Tibial artery (tissue), 4 donors: ENCODE measurements around the gene EIF1B.

Experiments
- DNase-seq, 2 donors: peaks; one replicate each; pipeline ENCODE4 v3.0.0-alpha.2; 2019
- H3K27ac ChIP-seq, 2 donors: fragments of 200-600 bp; sonication (generic) in 1 of 2; 1 replicate in 1 of 2; 2 replicates in 1 of 2; pipeline ENCODE4 v1.5.1; 2018 to 2019; ENCODE audit warnings: mild to moderate bottlenecking in 1 of 2
- H3K27me3 ChIP-seq, 2 donors: fragments of 200-600 bp; sonication (generic) in 1 of 2; one replicate each; pipeline versions ENCODE4 v1.5.1 to v1.6.0; 2016 to 2019
- H3K36me3 ChIP-seq, 3 donors: fragments of 200-600 bp; sonication (generic) in 2 of 3; one replicate each; pipeline ENCODE4 v1.5.1; 2016 to 2019; ENCODE audit warnings: mild to moderate bottlenecking in 2 of 3
- H3K4me1 ChIP-seq, 4 donors: fragments of 200-600 bp; sonication (generic) in 2 of 4; 1 replicate in 3 of 4; 2 replicates in 1 of 4; pipeline ENCODE4 v1.5.1; 2016 to 2019
- H3K4me3 ChIP-seq, 2 donors: fragments of 200-600 bp; sonication (generic) in 1 of 2; 1 replicate in 1 of 2; 2 replicates in 1 of 2; pipeline ENCODE4 v1.5.1; 2018 to 2019; ENCODE audit warnings: mild to moderate bottlenecking in 2 of 2
- H3K9me3 ChIP-seq, 3 donors: fragments of 200-600 bp; sonication (generic) in 1 of 3; one replicate each; pipeline ENCODE4 v1.5.1; 2016 to 2019
- intact Hi-C: fragments of 100-400 bp; cut with DNase I; formaldehyde crosslinking; loops from one replicate; pipeline ENCODE4 v1.15.0; 2023; ENCODE audit warnings: low total_unique reads
- TF ChIP-seq, protein P1 (sequence below), 2 experiments: fragments of 200-600 bp in 1 of 2; fragments of 450-650 bp in 1 of 2; IDR thresholded peaks; one replicate each; pipeline ENCODE4 v1.5.1; 2017 to 2019; ENCODE audit warnings: antibody characterized with exemption in 2 of 2, mild to moderate bottlenecking in 1 of 2, moderate library complexity in 1 of 2

Gene EIF1B

GRCh38 chr3:40341671-40342070 lies 32.2 kb downstream of the EIF1B start:
- no peaks in the 10 kb centered on the region for H3K4me1 ChIP-seq
- no peaks in the 10 kb centered on the region for H3K9me3 ChIP-seq
- H3K27me3 ChIP-seq, result no peaks in the 10 kb centered on the region
- no peaks in the 10 kb centered on the region for H3K36me3 ChIP-seq
- TF ChIP-seq, protein P1, sequence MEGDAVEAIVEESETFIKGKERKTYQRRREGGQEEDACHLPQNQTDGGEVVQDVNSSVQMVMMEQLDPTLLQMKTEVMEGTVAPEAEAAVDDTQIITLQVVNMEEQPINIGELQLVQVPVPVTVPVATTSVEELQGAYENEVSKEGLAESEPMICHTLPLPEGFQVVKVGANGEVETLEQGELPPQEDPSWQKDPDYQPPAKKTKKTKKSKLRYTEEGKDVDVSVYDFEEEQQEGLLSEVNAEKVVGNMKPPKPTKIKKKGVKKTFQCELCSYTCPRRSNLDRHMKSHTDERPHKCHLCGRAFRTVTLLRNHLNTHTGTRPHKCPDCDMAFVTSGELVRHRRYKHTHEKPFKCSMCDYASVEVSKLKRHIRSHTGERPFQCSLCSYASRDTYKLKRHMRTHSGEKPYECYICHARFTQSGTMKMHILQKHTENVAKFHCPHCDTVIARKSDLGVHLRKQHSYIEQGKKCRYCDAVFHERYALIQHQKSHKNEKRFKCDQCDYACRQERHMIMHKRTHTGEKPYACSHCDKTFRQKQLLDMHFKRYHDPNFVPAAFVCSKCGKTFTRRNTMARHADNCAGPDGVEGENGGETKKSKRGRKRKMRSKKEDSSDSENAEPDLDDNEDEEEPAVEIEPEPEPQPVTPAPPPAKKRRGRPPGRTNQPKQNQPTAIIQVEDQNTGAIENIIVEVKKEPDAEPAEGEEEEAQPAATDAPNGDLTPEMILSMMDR (IDR thresholded peaks at IDR 0.05), result no peak
- H3K4me3 ChIP-seq, result no peak overlapping the region
- H3K27ac ChIP-seq, result no peak overlapping the region
- no peak for DNase-seq
- intact Hi-C loops, result no loop called here

- TF ChIP-seq, protein P1 (IDR thresholded peaks at IDR 0.05), result no peak
- intact Hi-C loops, result no loop called here
- Histone ChIP-seq H3K4me1 (no peaks in the 10 kb centered on the region), H3K4me3 (no peak overlapping the region), H3K9me3 (no peaks in the 10 kb centered on the region), H3K27ac (no peak overlapping the region), H3K36me3 (no peaks in the 10 kb centered on the region), H3K27me3 (no peaks in the 10 kb centered on the region)
- DNase-seq, result no peak
Measured at GRCh38 chr3:40350529-40350928, 41.0 kb downstream of the EIF1B start.

DNA sequence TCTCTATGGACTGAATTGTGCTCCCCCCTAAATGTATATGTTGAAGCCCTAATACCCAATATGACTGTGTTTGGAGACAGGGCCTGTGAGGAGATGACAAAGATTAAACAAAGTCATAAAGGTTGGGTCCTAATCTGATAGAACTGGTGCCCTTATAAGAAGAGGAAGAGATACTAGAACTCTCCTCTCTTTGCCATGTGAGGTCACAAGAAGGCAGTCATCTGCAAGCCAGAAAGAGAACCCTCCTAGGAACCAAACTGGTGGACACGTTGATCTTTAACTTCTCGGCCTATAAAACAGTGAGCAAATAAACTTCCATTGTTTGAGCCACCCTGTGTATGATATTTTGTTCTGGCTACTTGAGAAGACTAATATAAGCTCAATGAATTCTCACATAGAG lies 45.9 kb downstream of the EIF1B start:
- intact Hi-C loops, result no loop called here
- TF ChIP-seq, protein P1 (IDR thresholded peaks at IDR 0.05), result no peak
- H3K4me1 ChIP-seq, result no peaks in the 10 kb centered on the region
- no peaks in the 10 kb centered on the region for H3K9me3 ChIP-seq
- no peaks in the 10 kb centered on the region for H3K27me3 ChIP-seq
- no peaks in the 10 kb centered on the region for H3K36me3 ChIP-seq
- H3K27ac ChIP-seq, result no peak overlapping the region
- H3K4me3 ChIP-seq, result no peak overlapping the region
- DNase-seq, result no peak

DNA sequence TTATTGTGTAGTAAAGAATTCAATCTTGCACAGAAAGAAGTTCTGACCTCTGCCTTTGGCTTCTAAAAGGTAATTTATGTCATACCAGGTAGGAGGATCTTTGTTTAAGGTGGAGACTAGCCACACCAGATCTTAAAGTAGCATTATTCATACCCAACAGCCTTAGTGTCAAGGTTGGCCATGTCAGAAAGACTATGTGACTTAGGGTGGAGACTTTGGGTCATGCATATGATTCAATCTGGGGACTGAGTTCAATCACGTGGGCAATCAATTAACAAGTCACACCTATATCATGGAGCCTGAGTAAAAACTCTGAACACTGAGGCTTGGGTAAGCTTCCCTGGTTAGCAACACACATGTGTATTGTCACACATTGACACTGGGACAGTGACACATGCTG lies 48.9 kb downstream of the EIF1B start:
- intact Hi-C loops, result no loop called here
- H3K27me3 ChIP-seq, result no peaks in the 10 kb centered on the region
- TF ChIP-seq, protein P1 (IDR thresholded peaks at IDR 0.05), result no peak
- H3K9me3 ChIP-seq, result no peaks in the 10 kb centered on the region
- H3K27ac ChIP-seq, result no peak overlapping the region
- no peak overlapping the region for H3K4me3 ChIP-seq
- H3K36me3 ChIP-seq, result no peaks in the 10 kb centered on the region
- H3K4me1 ChIP-seq, result no peaks in the 10 kb centered on the region
- DNase-seq, result no peak
